GM12874 (cell line): ENCODE results near the gene POLR3C.

ENCODE experiments used
- CTCF ChIP-seq: IDR thresholded peaks from 2 replicates; pipeline ENCODE4 v1.5.1; 2011; ENCODE audit warnings: low read depth, mild to moderate bottlenecking, control low read depth, low read length, moderate library complexity; ENCODE audit not compliant: insufficient read depth

Gene POLR3C

GRCh38 chr1:145805057-145805456 lies 18.9 kb upstream of the POLR3C start:
- no peak for TF ChIP-seq CTCF

- no peak for TF ChIP-seq CTCF
These were observed 17.6 kb upstream of the POLR3C start for GRCh38 chr1:145806408-145806807.

GRCh38 chr1:145806844-145807243 lies 17.2 kb upstream of the POLR3C start:
- TF ChIP-seq CTCF, result no peak

- no peak for TF ChIP-seq CTCF
These were observed 471 bp downstream of the POLR3C start for GRCh38 chr1:145824499-145824842.

DNA sequence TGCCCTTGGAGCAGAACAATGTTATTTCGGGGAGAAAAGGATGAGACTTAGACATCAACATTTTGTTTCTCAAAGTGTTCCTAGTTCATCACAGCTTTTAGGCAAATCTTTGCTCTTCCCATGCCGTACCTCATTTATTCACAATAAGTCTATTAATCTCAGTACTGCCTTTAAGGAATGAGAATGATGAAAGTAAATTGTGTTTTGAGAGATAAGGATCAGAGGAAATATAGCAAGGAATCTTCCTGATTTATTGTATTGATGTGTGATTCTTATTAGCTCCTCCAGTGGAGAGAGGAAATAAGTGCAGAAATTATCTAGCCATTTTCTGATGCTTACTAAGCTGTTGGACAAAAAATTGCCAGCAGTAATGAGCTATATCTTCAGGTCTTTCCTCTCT lies 2.0 kb downstream of the POLR3C start:
- TF ChIP-seq CTCF, result no peak

DNA sequence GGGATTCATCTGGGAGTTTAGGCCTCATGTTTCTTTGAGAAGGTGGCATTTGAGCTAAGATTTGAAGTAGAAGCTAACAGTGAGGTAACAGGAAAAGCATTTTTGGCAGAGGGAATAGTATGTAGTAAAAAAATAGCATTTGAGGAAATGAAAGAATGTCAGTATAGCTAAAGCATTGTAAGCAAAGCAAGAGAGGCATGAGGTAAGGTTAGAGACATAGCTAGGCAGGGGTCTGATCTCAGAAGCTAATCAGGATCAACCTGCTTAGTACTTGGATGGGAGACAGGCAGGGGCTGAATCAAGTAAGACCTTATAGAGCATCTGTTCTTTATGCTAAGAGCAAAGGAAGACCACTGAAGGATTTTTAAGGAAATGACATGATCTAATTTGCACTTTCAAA lies 4.0 kb downstream of the POLR3C start:
- no peak for TF ChIP-seq CTCF

DNA sequence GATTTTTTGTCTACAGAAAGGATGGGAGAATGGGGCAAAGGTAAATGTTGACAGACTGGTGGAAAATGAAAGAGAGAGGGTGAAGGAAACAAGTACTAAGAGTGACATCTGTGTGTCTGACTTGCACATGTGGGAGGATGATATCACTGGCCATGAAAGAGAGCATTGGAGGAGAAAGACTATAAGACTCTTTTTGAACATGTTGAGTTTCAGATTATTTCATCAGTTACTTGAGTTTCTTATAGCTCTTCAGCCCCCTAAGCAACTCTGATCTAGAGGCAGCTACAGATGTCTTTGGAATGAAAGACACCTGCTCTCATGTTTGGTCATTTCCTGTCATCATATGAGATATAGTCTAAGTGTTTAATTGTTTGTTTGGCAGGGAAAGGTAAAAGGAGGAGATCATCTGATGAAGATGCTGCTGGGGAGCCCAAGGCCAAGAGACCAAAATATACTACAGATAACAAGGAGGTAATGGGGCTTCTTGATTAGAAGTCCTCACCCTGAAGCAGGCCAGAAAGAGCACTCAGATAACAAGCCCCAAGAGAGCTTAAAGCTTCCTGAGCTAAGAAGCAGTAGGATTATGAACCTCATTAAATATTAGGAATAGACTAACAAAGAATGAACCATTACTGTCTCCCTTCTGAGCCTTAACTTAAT lies 4.5 kb downstream of the POLR3C start:
- TF ChIP-seq CTCF, result no peak

- TF ChIP-seq CTCF, result no peak
These were observed 13.7 kb downstream of the POLR3C start for GRCh38 chr1:145837656-145838055.
